Measurements from ENCODE around the gene ZNF593. TPM values are rescaled to one million over a fixed set of nuclear protein-coding genes. Genes with fewer than 3 reads are reported as not detected.

The ZNF593 gene
- total RNA-seq, 6 experiments from 2014 or later, result 33.5 to 46.3 (median 38.7) TPM

- Mint-ChIP-seq H3K9me3 (no peaks in the 10 kb centered on the region), H3K27ac (no peak overlapping the region), H3K36me3 (ENCODE audit: low read depth) (no peaks in the 10 kb centered on the region), H3K4me3 (no peak overlapping the region), H3K27me3 (ENCODE audit: insufficient read depth) (peaks cover 36% of the 10 kb centered on the region), H3K4me1 (ENCODE audit: low read depth) (peaks cover 15% of the 10 kb centered on the region)
- TF ChIP-seq, protein P1, sequence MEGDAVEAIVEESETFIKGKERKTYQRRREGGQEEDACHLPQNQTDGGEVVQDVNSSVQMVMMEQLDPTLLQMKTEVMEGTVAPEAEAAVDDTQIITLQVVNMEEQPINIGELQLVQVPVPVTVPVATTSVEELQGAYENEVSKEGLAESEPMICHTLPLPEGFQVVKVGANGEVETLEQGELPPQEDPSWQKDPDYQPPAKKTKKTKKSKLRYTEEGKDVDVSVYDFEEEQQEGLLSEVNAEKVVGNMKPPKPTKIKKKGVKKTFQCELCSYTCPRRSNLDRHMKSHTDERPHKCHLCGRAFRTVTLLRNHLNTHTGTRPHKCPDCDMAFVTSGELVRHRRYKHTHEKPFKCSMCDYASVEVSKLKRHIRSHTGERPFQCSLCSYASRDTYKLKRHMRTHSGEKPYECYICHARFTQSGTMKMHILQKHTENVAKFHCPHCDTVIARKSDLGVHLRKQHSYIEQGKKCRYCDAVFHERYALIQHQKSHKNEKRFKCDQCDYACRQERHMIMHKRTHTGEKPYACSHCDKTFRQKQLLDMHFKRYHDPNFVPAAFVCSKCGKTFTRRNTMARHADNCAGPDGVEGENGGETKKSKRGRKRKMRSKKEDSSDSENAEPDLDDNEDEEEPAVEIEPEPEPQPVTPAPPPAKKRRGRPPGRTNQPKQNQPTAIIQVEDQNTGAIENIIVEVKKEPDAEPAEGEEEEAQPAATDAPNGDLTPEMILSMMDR (IDR thresholded peaks at IDR 0.05), result no peak
- DNase-seq, result no peak
These were observed 34.1 kb downstream of the ZNF593 start for GRCh38 chr1:26203642-26204318.

DNA sequence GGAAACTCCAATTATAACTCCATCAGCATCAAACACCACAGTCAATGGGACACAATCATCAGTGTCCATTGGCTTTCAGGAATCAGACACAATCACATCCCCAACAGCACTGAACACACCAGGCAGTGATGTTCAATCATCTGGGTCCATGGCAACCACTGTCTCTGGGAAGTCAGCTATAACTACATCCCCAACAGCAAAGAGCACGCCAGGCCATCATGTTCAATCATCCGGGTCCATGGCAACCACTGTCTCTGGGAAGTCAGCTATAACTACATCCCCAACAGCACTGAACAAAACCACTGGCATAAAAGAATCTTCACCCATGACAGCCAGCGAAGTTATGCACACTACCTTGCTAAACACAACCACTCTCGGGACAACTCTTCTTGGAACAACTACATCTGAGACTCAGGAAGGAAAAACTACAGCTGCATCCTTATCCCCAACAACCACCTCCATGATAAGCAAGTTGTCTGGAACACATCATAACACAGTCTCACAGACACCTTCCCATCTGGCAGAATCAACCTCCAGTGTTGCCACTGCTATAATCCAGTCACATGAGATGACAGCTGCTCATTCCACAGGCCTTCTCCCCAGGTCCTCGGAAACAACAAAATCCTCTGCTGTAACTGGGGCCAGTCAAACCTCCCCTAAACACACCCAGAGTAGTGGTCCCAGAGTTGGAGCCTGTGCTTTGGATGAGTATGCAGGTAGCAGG is 40.6 kb downstream of the ZNF593 start:
- TF ChIP-seq, protein P1 (IDR thresholded peaks at IDR 0.05), result no peak

DNA sequence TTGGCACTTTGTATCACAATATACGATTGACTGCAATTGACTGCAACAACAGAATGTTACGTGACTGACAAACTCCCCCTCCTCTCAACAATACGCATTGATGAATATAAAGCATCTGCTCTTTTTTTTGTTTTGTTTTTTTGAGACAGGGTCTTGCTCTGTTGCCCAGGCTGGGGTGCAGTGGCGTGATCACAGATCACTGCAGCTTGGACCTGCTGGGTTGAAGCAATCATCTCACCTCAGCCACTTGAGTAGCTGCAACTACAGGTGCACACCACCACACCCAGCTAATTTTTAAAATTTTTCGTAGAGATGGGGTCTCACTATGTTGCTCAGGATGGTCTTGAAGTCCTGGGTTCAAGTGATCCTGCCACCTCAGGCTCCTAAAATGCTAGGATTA is 43.0 kb downstream of the ZNF593 start:
- Mint-ChIP-seq H3K4me1 (ENCODE audit: low read depth) (no peaks in the 10 kb centered on the region), H3K4me3 (no peak overlapping the region), H3K9me3 (no peaks in the 10 kb centered on the region), H3K27ac (no peak overlapping the region), H3K27me3 (ENCODE audit: insufficient read depth) (peaks cover 26% of the 10 kb centered on the region), H3K36me3 (ENCODE audit: low read depth) (no peaks in the 10 kb centered on the region)
- DNase-seq, result no peak
- TF ChIP-seq, protein P1 (IDR thresholded peaks at IDR 0.05), result no peak

More for the DNA sequence above, 40.6 kb downstream of the ZNF593 start:
- Mint-ChIP-seq H3K36me3 (ENCODE audit: low read depth) (no peaks in the 10 kb centered on the region), H3K27ac (no peak overlapping the region), H3K4me3 (no peak overlapping the region), H3K27me3 (ENCODE audit: insufficient read depth) (peaks cover 21% of the 10 kb centered on the region), H3K9me3 (no peaks in the 10 kb centered on the region), H3K4me1 (ENCODE audit: low read depth) (no peaks in the 10 kb centered on the region)
- no peak for DNase-seq

DNA sequence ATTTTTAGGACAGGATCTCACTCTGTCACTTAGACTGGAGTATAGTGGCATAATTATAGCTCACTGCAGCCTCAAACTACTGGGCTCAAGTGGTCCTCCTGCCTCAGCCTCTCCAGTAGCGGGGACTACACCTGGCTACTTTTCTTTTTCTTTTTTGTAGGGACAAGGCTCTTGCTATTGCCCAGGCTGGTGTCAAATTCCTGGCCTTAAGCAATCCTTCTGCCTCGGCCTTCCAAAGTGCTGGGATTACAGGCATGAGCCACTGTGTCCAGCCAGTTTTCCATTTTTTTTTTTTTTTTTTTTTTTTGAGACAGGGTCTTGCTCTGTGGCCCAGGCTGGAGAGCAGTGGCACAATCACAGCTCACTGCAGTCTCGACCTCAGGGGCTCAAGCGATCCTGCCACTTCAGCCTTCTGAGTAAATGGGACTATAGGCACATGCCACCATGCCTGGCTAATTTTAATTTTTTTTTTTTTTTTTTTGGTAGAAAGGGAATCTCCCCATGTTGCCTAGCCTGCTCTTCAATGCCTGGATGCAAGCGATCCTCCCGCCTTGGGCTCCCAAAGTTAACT is 43.7 kb downstream of the ZNF593 start:
- H3K36me3 Mint-ChIP-seq (ENCODE audit: low read depth), result no peaks in the 10 kb centered on the region
- H3K4me3 Mint-ChIP-seq, result no peak overlapping the region
- no peaks in the 10 kb centered on the region for H3K4me1 Mint-ChIP-seq (ENCODE audit: low read depth)
- no peak overlapping the region for H3K27ac Mint-ChIP-seq
- DNase-seq, result no peak
- no peaks in the 10 kb centered on the region for H3K9me3 Mint-ChIP-seq
- TF ChIP-seq, protein P1 (IDR thresholded peaks at IDR 0.05), result no peak
- peaks cover 23% of the 10 kb centered on the region for H3K27me3 Mint-ChIP-seq (ENCODE audit: insufficient read depth)

GRCh38 chr1:26215246-26215645 is 45.5 kb downstream of the ZNF593 start:
- DNase-seq, result no peak
- TF ChIP-seq, protein P1 (IDR thresholded peaks at IDR 0.05), result no peak
- H3K4me3 Mint-ChIP-seq, result no peak overlapping the region
- no peaks in the 10 kb centered on the region for H3K9me3 Mint-ChIP-seq
- H3K27me3 Mint-ChIP-seq (ENCODE audit: insufficient read depth), result peaks cover 33% of the 10 kb centered on the region
- H3K4me1 Mint-ChIP-seq (ENCODE audit: low read depth), result no peaks in the 10 kb centered on the region
- H3K27ac Mint-ChIP-seq, result no peak overlapping the region
- no peaks in the 10 kb centered on the region for H3K36me3 Mint-ChIP-seq (ENCODE audit: low read depth)

Data from HFFc6 (cell line).